KMS-11 (cell line): ENCODE measurements around the gene SMIM7.

Experiments
- H2AFZ ChIP-seq: fragments of 200-600 bp; sonication (generic); 2 replicates; pipeline ENCODE4 v1.6.1; 2016; ENCODE audit warnings: antibody characterized with exemption, mixed run types, low read depth
- H3K27ac ChIP-seq: fragments of 200-600 bp; sonication (generic); 2 replicates; pipeline ENCODE4 v1.6.1; 2016; ENCODE audit warnings: mild to moderate bottlenecking, mixed run types
- H3K27me3 ChIP-seq: fragments of 200-600 bp; sonication (generic); 2 replicates; pipeline ENCODE4 v1.6.1; 2017; ENCODE audit warnings: mild to moderate bottlenecking, low read depth, mixed run types, moderate library complexity; ENCODE audit not compliant: insufficient read depth
- H3K36me3 ChIP-seq: fragments of 200-600 bp; sonication (generic); 2 replicates; pipeline ENCODE4 v1.6.1; 2017; ENCODE audit warnings: mild to moderate bottlenecking, mixed run types; ENCODE audit not compliant: insufficient read depth
- H3K4me1 ChIP-seq: fragments of 200-600 bp; sonication (generic); 2 replicates; pipeline ENCODE4 v1.6.1; 2016; ENCODE audit warnings: mild to moderate bottlenecking, low read depth, mixed run types; ENCODE audit not compliant: poor library complexity, severe bottlenecking
- H3K4me2 ChIP-seq: fragments of 200-600 bp; sonication (generic); 2 replicates; pipeline ENCODE4 v1.7.0; 2016; ENCODE audit warnings: mild to moderate bottlenecking, mixed run types
- H3K4me3 ChIP-seq: fragments of 200-600 bp; sonication (generic); IDR thresholded peaks from 2 replicates; pipeline ENCODE4 v1.6.1; 2017; ENCODE audit warnings: low read depth, low read length, mixed read lengths; ENCODE audit not compliant: insufficient read depth
- H3K79me2 ChIP-seq: fragments of 200-600 bp; sonication (generic); 2 replicates; pipeline ENCODE4 v1.6.1; 2016; ENCODE audit warnings: low read depth, mixed run types; ENCODE audit not compliant: insufficient read depth
- H3K9ac ChIP-seq: fragments of 200-600 bp; sonication (generic); 2 replicates; pipeline ENCODE4 v1.6.1; 2016; ENCODE audit warnings: mild to moderate bottlenecking, mixed run types
- H4K20me1 ChIP-seq: fragments of 200-600 bp; sonication (generic); 2 replicates; pipeline ENCODE4 v1.6.1; 2016; ENCODE audit warnings: mild to moderate bottlenecking, mixed run types; ENCODE audit not compliant: insufficient read depth
- CTCF ChIP-seq: fragments of 200-600 bp; sonication (generic); conservative IDR thresholded peaks from 2 replicates; pipeline ENCODE4 v1.6.1; 2017; ENCODE audit warnings: low read depth, mild to moderate bottlenecking, antibody characterized with exemption, low read length, moderate library complexity, mixed read lengths

Gene SMIM7

DNA sequence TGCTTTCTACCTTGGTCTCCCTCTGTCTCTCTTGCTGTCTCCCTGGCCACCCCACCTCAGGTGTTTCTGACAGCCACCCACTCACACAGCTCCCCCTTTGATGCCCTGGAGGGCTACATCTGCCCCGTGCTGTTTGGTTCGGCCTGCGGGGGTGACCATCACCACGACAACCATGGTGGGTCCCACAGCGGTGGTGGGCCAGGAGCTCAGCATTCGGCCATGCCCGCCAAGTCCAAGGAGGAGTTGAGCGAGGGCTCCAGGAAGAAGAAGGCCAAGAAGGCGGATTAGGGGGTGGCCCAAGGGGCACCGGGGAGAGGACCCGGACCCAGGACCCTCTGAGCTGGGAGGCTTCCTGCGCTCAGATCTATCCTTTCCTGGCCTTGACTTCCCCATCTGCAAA is 28.1 kb upstream of the SMIM7 start:
- Histone ChIP-seq H3K9ac (no peak overlapping the region), H3K4me2 (no peak overlapping the region), H3K4me3 (no peak overlapping the region), H4K20me1 (no peaks in the 10 kb centered on the region), H3K4me1 (no peaks in the 10 kb centered on the region), H3K27ac (no peak overlapping the region), H3K36me3 (no peaks in the 10 kb centered on the region), H2AFZ (no peak overlapping the region), H3K79me2 (no peaks in the 10 kb centered on the region), H3K27me3 (no peaks in the 10 kb centered on the region)
- TF ChIP-seq CTCF, result no peak

DNA sequence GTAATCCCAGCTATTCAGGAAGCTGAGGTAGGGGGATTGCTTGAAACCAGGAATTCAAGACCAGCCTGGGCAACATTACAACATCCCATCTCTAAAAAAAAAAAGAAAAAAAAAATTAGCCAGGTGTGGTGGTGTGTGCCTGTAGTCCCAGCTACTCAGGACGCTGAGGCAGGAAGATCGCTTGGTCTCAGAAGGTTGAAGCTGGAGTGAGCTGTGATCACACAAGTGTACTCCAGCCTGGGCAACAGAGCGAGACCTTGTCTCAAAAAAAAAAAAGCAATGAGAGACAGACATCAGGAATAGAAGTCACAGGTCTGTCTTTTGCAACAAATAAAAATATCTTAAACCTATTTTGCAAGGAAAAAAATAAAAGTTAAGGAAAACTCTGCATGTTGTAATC is 24.3 kb upstream of the SMIM7 start:
- Histone ChIP-seq H3K4me3 (no peak overlapping the region), H3K4me1 (no peaks in the 10 kb centered on the region), H3K79me2 (no peaks in the 10 kb centered on the region), H3K27me3 (no peaks in the 10 kb centered on the region), H3K4me2 (no peak overlapping the region), H3K27ac (no peak overlapping the region), H3K9ac (no peak overlapping the region), H3K36me3 (no peaks in the 10 kb centered on the region), H4K20me1 (no peaks in the 10 kb centered on the region), H2AFZ (no peak overlapping the region)
- TF ChIP-seq CTCF, result no peak

DNA sequence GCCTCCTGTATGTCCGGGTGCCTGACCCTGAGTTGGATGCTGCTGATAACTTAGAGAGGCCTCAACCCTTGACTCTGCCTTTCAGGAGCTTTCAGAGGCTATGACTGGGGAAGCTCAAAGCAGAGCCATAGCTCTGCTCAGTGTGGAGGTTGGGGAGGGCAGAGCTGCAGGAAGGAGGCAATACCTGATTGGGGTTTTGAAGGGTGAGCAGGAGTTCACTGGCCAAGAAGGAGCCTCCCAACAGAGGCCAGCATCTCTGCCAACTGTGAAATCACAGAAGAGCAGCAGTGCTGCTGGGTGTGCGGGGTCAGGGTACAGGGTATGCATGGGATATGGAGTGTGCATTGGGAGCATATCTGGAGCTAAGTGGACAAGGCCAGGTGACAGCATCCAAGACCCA is 22.6 kb upstream of the SMIM7 start:
- Histone ChIP-seq H3K9ac (no peak overlapping the region), H3K79me2 (no peaks in the 10 kb centered on the region), H3K4me2 (no peak overlapping the region), H4K20me1 (no peaks in the 10 kb centered on the region), H2AFZ (no peak overlapping the region), H3K36me3 (no peaks in the 10 kb centered on the region), H3K4me1 (no peaks in the 10 kb centered on the region), H3K4me3 (no peak overlapping the region), H3K27me3 (no peaks in the 10 kb centered on the region), H3K27ac (no peak overlapping the region)
- TF ChIP-seq CTCF, result no peak

DNA sequence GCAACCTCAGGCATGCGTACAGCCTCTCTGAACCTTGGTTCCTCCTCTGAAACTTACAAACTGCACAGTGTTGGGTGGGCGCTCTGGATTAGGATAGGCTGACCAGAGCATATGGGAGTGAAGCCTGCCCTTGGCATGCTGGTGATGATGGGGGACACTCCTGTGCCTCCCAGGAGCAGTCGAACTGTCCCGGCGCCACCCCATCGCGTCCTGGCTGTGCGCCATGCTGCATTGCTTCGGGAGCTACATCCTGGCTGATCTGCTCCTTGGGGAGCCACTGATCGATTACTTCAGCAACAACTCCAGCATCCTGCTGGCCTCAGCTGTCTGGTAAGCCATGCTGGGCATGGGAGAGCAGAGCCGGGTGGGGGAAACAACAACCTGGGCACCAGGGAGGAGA is 19.9 kb upstream of the SMIM7 start:
- H3K4me2 ChIP-seq, result no peak overlapping the region
- H3K4me1 ChIP-seq, result no peaks in the 10 kb centered on the region
- H3K79me2 ChIP-seq, result no peaks in the 10 kb centered on the region
- no peak overlapping the region for H3K27ac ChIP-seq
- no peaks in the 10 kb centered on the region for H3K27me3 ChIP-seq
- no peaks in the 10 kb centered on the region for H3K36me3 ChIP-seq
- H3K9ac ChIP-seq, result no peak overlapping the region
- no peaks in the 10 kb centered on the region for H4K20me1 ChIP-seq
- TF ChIP-seq CTCF, result no peak
- H3K4me3 ChIP-seq, result no peak overlapping the region
- no peak overlapping the region for H2AFZ ChIP-seq

GRCh38 chr19:16678498-16678897 is 18.6 kb upstream of the SMIM7 start:
- Histone ChIP-seq H3K9ac (no peak overlapping the region), H3K36me3 (no peaks in the 10 kb centered on the region), H3K27me3 (no peaks in the 10 kb centered on the region), H3K27ac (no peak overlapping the region), H2AFZ (no peak overlapping the region), H3K79me2 (no peaks in the 10 kb centered on the region), H4K20me1 (no peaks in the 10 kb centered on the region), H3K4me1 (no peaks in the 10 kb centered on the region), H3K4me3 (no peak overlapping the region), H3K4me2 (no peak overlapping the region)
- no peak for TF ChIP-seq CTCF
